Ascending aorta (tissue), 2 donors: ENCODE results near the gene FAM240A. TPM values are rescaled to one million over a fixed set of nuclear protein-coding genes. Genes with fewer than 3 reads are reported as not detected.
"Not testable (repeated sequence)": the region's sequence is repeated elsewhere in the genome, so short reads cannot be mapped to it uniquely, and the experiment has no call there.

Experiments used
- DNase-seq, 2 donors: peaks; one replicate each; pipeline ENCODE4 v3.0.0-alpha.2; 2019; ENCODE audit warnings: low spot score in 2 of 2
- H3K27ac ChIP-seq, 2 donors: fragments of 200-600 bp; sonication (generic); one replicate each; pipeline ENCODE4 v1.5.1; 2016 to 2017; ENCODE audit warnings: mild to moderate bottlenecking in 1 of 2
- H3K27me3 ChIP-seq: fragments of 200-600 bp; sonication (generic); one replicate; pipeline ENCODE4 v1.5.1; 2017
- H3K36me3 ChIP-seq, 2 donors: fragments of 200-600 bp; sonication (generic); one replicate each; pipeline ENCODE4 v1.5.1; 2016
- H3K4me1 ChIP-seq, 2 donors: fragments of 200-600 bp; sonication (generic); one replicate each; pipeline ENCODE4 v1.5.1; 2016 to 2017; ENCODE audit warnings: mild to moderate bottlenecking in 1 of 2
- H3K4me3 ChIP-seq, 2 donors: fragments of 200-600 bp; sonication (generic); one replicate each; pipeline ENCODE4 v1.5.1; 2016 to 2017; ENCODE audit warnings: mild to moderate bottlenecking in 1 of 2
- H3K9me3 ChIP-seq, 2 donors: fragments of 200-600 bp; sonication (generic); one replicate each; pipeline ENCODE4 v1.5.1; 2016
- intact Hi-C: fragments of 100-400 bp; cut with DNase I; formaldehyde crosslinking; loops from one replicate; pipeline ENCODE4 v1.15.1; 2023
- total RNA-seq: library from RNA; depleted of rRNA; stranded (reverse); fragments of >200 nt; gene quantifications from one replicate; pipeline ENCODE4 v1.1.0, GENCODE V29; 2016
- TF ChIP-seq, protein P1 (sequence below), 3 experiments: fragments of 200-600 bp in 2 of 3; fragments of 450-650 bp in 1 of 3; sonication (generic) in 2 of 3; IDR thresholded peaks; one replicate each; pipeline ENCODE4 v1.5.1; 2016 to 2019; ENCODE audit warnings: antibody characterized with exemption in 3 of 3, mild to moderate bottlenecking in 1 of 3, moderate library complexity in 1 of 3

Gene FAM240A
- total RNA-seq, 1 donor from 2014 or later = not detected

DNA sequence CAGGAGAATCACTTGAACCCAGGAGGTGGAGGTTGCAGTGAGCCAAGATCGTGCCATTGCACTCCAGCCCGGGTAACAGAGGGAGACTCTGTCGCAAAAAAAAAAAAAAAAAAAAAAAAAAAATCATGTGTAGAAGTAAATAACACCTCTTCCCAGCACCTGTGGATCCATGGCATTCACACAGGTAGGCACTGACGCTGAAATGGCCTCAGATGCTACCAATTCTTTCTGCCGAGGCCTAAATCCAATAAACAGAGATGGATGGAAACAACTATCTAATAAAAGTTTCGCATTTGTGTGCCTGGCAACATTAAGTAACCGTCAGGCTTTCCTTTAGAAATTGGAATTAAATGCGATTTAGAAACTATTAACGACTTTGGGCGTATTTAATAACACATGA, 35.9 kb upstream of the FAM240A start:
- H3K27ac ChIP-seq = no peak overlapping the region
- H3K4me3 ChIP-seq = no peak overlapping the region
- H3K9me3 ChIP-seq = no peaks in the 10 kb centered on the region
- H3K36me3 ChIP-seq = no peaks in the 10 kb centered on the region
- no peak for DNase-seq
- intact Hi-C loops = no loop called here
- H3K27me3 ChIP-seq = peaks cover 6% of the 10 kb centered on the region
- peaks cover 0 to 5% of the 10 kb centered on the region in 2 donors for H3K4me1 ChIP-seq
- TF ChIP-seq, protein P1, sequence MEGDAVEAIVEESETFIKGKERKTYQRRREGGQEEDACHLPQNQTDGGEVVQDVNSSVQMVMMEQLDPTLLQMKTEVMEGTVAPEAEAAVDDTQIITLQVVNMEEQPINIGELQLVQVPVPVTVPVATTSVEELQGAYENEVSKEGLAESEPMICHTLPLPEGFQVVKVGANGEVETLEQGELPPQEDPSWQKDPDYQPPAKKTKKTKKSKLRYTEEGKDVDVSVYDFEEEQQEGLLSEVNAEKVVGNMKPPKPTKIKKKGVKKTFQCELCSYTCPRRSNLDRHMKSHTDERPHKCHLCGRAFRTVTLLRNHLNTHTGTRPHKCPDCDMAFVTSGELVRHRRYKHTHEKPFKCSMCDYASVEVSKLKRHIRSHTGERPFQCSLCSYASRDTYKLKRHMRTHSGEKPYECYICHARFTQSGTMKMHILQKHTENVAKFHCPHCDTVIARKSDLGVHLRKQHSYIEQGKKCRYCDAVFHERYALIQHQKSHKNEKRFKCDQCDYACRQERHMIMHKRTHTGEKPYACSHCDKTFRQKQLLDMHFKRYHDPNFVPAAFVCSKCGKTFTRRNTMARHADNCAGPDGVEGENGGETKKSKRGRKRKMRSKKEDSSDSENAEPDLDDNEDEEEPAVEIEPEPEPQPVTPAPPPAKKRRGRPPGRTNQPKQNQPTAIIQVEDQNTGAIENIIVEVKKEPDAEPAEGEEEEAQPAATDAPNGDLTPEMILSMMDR (IDR thresholded peaks at IDR 0.05) = no peak

DNA sequence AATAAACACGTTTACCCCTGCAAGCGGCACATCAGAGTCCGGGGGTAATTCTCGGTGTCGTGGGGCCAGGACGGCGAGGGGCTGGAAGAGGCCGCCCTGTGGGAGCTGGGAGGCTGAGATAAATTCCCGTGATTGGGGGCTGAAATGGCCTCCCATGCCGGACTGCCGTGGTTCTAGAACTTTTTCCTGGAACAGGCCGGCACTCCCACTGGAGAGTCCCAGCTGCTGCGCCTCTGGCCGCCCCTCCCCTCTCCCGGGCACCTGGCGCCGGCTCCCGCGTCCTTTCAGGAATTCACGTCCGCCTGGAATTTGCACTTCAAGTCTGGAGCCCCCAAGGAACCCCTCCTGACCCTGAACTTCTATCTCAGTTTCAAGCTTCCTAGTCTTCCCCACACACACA, 35.4 kb upstream of the FAM240A start:
- H3K9me3 ChIP-seq = no peaks in the 10 kb centered on the region
- H3K36me3 ChIP-seq = no peaks in the 10 kb centered on the region
- peak overlapping the region in 1 of 2 donors; percentile 12 for H3K4me3 ChIP-seq
- peaks cover 6% of the 10 kb centered on the region for H3K27me3 ChIP-seq
- peaks cover 0 to 5% of the 10 kb centered on the region in 2 donors for H3K4me1 ChIP-seq
- no peak for DNase-seq
- no peak overlapping the region for H3K27ac ChIP-seq
- intact Hi-C loops = no loop called here
- TF ChIP-seq, protein P1 (IDR thresholded peaks at IDR 0.05) = no peak

DNA sequence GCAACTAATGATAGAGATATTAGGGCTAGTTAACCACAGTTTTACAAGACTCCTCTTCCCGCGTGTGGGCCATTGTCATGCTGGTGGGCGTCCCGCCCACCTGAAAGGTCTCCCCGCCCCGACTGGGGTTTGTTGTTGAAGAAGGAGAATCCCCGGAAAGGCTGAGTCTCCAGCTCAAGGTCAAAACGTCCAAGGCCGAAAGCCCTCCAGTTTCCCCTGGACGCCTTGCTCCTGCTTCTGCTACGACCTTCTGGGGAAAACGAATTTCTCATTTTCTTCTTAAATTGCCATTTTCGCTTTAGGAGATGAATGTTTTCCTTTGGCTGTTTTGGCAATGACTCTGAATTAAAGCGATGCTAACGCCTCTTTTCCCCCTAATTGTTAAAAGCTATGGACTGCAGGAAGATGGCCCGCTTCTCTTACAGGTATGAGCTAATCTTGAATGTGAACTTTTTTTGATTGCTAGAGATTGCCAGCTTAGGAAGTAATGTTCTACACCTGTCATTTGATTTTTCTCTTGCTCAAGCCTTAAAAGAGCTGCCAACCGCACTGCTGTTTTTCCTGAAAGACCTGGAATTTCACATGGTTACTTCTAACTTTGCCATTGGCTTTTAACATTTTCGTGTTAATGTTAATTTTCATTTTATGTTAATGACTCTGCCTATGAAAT, 34.6 kb upstream of the FAM240A start:
- H3K36me3 ChIP-seq, H3K9me3 ChIP-seq, intact Hi-C loops, H3K27ac ChIP-seq, H3K4me1 ChIP-seq, H3K27me3 ChIP-seq, H3K4me3 ChIP-seq, DNase-seq: not testable (repeated sequence)

DNA sequence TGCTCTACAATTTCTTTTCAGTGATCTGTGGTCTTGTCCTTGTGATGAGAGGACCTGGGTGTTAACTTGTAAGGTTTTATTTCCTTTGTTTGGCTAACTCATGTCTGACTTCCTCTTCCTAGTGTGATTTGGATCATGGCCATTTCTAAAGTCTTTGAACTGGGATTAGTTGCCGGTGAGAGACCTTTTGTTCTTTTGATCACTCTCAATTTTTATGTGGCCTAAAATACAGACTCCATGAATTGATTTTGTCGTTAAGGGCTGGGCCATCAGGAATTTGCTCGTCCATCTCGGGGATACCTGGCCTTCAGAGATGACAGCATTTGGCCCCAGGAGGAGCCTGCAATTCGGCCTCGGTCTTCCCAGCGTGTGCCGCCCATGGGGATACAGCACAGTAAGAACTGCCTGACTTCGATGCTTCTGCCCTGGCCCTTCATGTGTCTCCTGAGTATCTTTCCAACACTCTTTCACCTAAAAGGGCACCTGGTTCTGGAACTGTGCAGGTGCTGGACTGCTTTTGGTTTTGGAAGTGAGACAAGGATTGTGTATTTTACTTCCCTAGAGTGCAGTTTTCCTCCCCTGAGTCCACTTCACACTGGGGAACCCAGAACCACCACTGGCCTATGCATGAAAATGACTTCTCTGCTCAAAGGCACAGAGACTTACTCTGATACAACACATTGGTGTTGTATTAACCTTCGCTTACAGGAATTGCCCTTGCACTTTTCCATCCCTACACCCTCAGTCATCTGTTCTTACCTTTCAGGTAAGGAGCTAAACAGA, 33.2 kb upstream of the FAM240A start:
- TF ChIP-seq, protein P1 (IDR thresholded peaks at IDR 0.05) = no peak
- intact Hi-C loops = no loop called here
- Histone ChIP-seq H3K27me3 (peaks cover 6% of the 10 kb centered on the region), H3K9me3 (no peaks in the 10 kb centered on the region), H3K4me1 (peaks cover 0 to 5% of the 10 kb centered on the region in 2 donors), H3K36me3 (no peaks in the 10 kb centered on the region), H3K27ac (no peak overlapping the region), H3K4me3 (no peak overlapping the region)
- DNase-seq = no peak

DNA sequence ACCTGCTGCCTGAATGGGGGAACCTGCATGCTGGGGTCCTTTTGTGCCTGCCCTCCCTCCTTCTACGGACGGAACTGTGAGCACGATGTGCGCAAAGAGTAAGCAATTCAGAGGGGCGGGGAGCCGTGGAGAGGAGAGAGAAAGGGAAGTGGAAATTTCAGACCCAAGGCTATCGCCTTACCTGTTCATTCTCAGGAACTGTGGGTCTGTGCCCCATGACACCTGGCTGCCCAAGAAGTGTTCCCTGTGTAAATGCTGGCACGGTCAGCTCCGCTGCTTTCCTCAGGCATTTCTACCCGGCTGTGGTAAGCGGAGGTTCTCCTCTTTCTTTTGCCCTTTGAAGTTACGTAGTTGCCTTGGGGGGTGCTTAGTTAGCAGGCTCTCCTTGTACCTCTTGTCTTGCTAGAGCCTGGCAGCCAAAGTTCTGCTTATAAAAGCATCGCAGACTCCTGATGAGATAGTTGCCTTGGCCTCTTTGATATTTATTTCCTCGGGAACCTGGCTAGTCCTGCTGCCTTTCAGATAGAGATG, 32.5 kb upstream of the FAM240A start:
- no peak for DNase-seq
- TF ChIP-seq, protein P1 (IDR thresholded peaks at IDR 0.05) = no peak
- Histone ChIP-seq H3K4me3 (no peak overlapping the region), H3K36me3 (no peaks in the 10 kb centered on the region), H3K27me3 (peaks cover 5% of the 10 kb centered on the region), H3K9me3 (no peaks in the 10 kb centered on the region), H3K27ac (no peak overlapping the region), H3K4me1 (peaks cover 0 to 5% of the 10 kb centered on the region in 2 donors)
- intact Hi-C loops = no loop called here

DNA sequence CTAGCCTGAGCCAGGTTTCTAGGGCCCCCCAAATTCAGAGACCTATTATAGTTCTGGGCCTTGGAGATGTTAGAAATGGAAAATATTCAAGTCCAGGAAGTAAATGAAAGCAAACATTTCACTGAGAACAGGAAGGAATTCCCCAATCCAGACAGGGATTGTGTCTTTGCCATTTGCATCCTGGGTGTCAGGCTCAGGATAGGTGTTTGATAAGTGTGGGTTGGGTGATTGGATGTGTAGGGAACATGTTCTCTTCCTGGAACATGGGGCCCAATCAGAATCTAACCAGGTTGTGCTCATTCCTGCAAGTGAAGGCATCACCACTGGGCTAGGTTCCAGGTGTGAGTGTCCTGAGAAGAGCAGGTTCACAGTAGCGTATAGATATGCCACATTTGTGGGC, 31.6 kb upstream of the FAM240A start:
- H3K27ac ChIP-seq = no peak overlapping the region
- DNase-seq = no peak
- H3K4me1 ChIP-seq = peaks cover 0 to 5% of the 10 kb centered on the region in 2 donors
- no peaks in the 10 kb centered on the region for H3K36me3 ChIP-seq
- TF ChIP-seq, protein P1 (IDR thresholded peaks at IDR 0.05) = no peak
- intact Hi-C loops = no loop called here
- H3K4me3 ChIP-seq = no peak overlapping the region
- H3K9me3 ChIP-seq = no peaks in the 10 kb centered on the region
- no peaks in the 10 kb centered on the region for H3K27me3 ChIP-seq
